Activated T-cell treated with anti-CD3 and anti-CD28 coated beads for 4 hours (primary cell): ENCODE measurements around the gene TEK.

Experiments
- DNase-seq: peaks from one replicate; pipeline ENCODE4 v3.0.0-alpha.2; 2020

TEK gene

GRCh38 chr9:27125030-27125429, 16.0 kb downstream of the TEK start:
- no peak for DNase-seq

DNA sequence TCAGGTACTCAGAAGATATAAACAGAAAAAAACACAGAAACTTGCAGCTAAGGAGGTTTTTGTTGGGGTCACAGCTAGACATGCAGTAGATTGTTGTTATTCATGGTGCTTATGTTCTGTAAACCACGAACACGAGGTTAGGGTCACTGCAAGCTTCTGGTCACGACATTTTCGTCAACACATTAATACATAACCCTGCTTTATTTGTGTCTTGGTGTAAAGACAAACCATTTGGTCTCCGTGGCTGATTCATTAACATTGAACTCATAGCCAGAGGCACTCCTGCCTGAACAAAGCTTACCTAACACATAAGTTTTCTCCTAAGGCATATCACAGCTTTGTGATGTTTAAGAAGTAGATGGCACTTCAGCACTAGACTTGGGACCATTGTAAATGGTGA, 16.9 kb downstream of the TEK start:
- DNase-seq, result no peak

GRCh38 chr9:27126670-27127069, 17.6 kb downstream of the TEK start:
- no peak for DNase-seq

GRCh38 chr9:27129221-27129620, 20.2 kb downstream of the TEK start:
- DNase-seq, result no peak

DNA sequence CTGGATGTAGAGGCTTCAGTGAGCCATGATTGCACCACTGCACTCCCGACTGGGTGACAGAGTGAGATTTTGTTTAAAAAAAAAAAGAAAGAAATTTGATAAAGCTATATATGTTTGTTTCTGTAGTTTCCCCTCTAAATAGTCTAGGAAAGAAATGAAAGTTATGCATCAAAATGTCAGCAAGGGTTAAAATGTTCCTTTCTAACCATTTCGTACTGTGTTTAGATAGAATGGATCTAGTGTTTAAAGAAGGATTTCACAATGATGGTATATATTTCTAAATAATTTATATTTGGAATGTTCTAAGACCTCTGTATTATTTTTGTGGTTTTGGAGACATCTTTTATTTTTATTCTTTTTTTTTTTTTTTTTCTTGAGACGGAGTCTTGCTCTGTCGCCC, 22.7 kb downstream of the TEK start:
- no peak for DNase-seq

DNA sequence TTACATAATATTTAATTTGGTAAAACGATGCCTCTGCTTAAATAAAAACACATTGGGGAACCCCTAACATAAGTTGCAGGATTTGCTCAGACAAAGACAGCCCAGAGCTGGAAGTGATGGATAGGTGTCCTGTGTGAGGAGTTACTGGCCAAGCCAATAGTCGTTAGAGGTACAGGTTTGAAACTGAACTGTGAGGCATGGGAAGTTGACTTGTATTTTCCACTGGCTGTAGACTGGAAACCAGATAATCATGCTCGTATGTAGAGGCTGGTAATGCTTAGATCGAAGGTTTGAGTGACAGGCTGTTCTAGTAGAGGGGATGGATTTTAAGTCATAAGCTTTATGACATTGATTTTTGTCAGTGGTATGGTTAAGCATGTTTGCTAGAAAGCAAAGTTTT, 24.8 kb downstream of the TEK start:
- DNase-seq, result no peak

DNA sequence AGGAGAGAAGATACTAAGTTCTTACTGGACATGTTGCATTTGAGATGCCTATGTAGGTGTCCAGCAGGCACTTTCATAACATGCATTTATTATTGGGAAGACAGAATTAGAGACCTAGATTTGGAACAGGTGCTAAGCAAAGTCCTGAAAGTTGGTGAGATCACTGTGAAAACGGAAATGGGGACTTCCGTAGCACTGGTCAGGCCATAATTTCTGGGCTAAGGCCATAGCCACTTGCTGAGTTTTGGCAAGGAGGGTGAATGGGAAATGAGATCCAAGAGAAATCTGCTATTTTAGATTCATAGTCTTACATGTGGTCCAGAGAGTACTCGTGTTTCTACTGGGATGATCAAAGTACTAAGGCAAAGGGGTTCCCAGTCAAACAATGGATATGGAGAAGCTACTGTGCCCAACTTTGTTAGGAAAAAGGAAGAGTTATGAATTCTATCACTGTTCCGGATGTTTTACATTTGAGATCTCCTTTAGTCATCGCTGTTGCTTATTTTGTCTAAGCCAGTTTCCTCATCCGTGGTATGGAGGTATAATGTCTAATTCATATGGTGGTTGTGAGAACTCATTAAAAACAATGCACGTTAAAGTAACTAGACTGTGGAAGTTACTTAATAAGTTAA, 33.4 kb downstream of the TEK start:
- DNase-seq, result no peak

DNA sequence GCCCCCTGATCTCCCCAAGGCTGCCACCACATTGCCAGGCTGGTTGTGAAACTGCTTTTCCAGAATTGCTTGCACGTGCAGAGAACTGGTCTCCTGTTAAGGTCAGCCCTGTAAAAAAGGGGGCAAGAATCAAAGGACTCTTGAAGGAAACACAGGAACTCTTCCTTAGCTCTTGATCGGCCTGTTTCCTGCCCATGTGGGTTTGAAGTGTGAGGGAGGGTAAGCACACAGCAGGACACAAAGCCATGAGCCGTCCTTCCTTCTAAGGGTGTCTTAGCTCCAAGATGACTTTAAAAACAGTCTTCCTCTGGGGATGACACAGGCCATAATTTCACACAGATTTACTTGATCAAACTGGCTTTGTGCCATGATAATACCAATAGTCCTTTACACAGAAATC, 36.1 kb downstream of the TEK start:
- no peak for DNase-seq

DNA sequence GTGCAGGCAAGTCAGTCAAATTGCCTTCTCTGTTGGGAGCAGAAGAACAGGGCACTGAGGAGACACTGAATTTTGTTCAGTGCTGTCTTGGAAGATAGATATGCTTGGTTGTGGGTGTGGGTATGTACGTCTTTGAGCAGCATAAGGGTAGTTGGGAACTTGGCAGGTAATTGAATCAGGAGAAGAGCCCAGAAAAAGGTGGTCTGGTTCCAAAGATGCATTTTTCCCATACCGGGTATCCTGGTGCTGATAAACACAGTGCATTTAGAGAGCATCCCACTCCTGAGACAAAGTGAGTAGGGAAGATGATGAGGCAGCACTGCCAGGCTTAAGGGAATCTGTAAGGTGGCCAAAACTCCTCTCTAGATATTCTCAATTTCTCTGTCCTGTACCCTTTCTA, 40.6 kb downstream of the TEK start:
- no peak for DNase-seq

GRCh38 chr9:27150746-27151406, 41.9 kb downstream of the TEK start:
- DNase-seq, result no peak

- no peak for DNase-seq
These were observed 42.8 kb downstream of the TEK start for GRCh38 chr9:27151693-27152404.

DNA sequence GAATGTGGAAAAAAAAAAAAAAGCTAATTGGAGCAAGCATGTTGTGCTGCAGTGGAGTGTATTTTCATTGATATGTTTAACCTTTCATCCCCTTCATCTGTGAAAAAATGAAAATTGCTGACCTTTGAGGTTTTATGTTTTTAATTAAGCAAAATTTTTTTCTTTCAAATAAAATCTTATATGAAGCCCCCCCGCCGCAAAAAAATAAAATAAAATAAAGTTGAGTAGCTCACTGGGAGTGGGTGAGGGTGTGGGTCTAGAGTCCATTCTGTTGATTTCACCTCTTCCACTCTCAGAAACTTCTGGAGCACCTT, 43.3 kb downstream of the TEK start:
- DNase-seq, result no peak

GRCh38 chr9:27154908-27155307, 45.9 kb downstream of the TEK start:
- DNase-seq, result no peak

- no peak for DNase-seq
These were observed 48.1 kb downstream of the TEK start for GRCh38 chr9:27157097-27157496.

DNA sequence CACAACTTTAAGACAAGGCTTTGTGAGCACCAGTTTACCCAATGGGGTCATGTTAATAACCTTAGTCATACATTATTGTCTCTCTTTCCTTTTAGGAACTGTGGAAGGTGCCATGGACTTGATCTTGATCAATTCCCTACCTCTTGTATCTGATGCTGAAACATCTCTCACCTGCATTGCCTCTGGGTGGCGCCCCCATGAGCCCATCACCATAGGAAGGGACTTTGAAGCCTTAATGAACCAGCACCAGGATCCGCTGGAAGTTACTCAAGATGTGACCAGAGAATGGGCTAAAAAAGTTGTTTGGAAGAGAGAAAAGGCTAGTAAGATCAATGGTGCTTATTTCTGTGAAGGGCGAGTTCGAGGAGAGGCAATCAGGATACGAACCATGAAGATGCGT, 48.7 kb downstream of the TEK start:
- DNase-seq, result no peak

GRCh38 chr9:27160636-27161035, 51.6 kb downstream of the TEK start:
- no peak for DNase-seq

DNA sequence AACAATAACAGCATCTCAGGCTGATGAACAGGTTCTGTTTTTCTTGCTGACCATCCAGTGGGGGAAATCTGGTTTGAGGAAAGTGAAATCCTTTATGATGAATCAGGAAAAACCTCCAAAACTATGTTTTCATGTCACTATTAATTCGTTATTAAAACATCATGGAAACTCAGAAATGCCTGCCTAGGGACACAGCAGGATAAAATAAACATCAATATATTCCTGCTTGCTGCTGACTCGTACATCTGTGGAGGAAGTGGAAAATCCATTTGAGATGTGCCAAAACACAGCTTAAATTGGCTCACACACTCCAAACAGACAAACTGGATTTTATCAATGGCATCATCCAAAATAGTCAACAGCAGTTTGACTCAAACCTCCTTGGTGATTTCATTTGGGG, 53.0 kb downstream of the TEK start:
- no peak for DNase-seq

DNA sequence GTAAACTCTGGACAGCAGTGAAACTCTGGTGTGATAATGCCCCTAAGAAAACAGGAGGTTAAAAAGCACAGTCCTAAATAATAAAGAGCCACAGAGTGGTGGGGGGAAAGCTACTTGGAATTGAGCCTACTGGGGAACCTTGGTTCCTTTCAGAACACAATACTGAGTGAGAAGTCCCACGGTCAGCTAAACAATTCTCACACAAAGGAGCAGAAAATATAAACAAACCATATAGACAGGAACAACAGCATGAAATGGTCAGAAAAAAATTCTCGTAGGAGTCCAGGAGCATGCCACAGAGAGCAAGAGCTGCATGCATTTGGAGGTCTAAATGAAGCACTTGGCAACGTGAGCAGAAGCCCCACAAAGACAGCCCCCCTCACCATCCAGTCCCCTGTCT, 56.0 kb downstream of the TEK start:
- DNase-seq, result no peak

GRCh38 chr9:27165670-27166069, 56.6 kb downstream of the TEK start:
- no peak for DNase-seq

DNA sequence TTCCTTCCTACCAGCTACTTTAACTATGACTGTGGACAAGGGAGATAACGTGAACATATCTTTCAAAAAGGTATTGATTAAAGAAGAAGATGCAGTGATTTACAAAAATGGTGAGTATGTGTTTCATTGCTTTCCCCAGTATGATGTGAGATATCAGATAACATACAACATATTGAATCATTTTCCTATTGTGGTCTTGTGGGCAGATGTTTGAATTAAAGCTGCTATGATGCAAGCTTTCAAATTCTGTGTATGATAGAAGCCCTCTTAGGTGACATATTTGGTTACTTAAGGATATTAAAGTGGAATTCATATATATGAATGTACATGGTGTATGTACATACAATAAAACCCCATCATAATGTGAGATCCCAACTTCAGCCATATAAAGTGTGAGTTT, 59.5 kb downstream of the TEK start:
- DNase-seq, result no peak

DNA sequence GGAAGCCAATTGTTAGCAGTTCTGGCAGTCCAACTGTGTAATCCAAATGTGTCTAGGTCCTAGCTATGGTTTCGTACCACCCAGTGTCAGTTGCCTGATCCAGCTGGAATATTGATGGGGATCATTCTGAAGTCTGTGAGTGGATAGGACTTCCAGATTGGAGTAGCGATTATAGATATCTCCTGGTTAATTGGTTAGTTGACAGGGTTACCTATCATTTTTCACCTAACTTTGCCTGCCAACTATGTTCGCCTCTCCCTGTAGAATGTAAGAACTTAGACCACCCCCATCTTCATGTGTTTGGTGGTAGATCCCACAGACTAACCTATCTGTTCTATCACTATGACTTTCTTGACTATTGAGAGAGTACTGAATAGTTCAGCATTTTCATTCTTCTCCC, 59.9 kb downstream of the TEK start:
- DNase-seq, result no peak

DNA sequence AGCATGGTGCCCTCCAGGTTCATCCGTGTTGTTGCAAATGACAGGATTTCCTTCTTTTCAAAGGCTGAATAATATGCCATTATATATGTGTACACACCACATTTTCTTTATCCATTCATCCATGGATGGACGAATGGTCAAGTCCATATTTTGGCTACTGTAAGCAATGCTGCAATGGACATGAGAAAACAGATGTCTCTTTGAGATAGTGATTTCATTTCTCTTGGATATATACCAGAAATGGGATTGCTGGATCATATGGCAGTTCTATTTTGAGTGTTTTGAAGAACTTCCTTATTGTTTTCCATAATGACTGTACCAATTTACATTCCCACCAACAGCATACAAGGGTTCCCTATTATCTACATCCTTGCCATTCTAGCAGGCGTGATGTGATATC, 67.9 kb downstream of the TEK start:
- DNase-seq, result no peak

- DNase-seq, result no peak
These were observed 70.3 kb downstream of the TEK start for GRCh38 chr9:27179245-27179865.

DNA sequence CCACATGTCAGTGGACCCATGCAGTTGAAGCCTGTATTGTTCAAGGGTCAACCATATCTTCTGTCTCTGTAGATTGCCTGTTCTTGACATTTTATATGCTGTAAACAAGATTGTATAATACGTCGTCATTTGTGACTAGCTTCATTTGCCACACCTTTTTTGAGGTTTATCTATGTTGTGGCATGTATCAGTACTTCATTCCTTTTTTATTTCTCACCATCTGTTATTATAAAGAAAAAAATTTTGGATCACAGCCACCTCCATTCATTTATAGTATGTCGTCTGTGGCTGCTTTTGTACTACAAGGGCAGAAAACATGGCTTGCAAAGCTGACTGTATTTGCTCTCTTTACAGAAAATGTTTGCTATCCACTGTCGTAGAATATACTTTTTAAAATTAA, 72.4 kb downstream of the TEK start:
- no peak for DNase-seq
